T-helper 9 cell (primary cell): ENCODE measurements around the gene PAN3.
"Not testable (repeated sequence)": the region's sequence is repeated elsewhere in the genome, so short reads cannot be mapped to it uniquely, and the experiment has no call there.

Experiments
- DNase-seq: peaks from one replicate; pipeline ENCODE4 v3.0.0-alpha.2; 2020

The PAN3 gene

DNA sequence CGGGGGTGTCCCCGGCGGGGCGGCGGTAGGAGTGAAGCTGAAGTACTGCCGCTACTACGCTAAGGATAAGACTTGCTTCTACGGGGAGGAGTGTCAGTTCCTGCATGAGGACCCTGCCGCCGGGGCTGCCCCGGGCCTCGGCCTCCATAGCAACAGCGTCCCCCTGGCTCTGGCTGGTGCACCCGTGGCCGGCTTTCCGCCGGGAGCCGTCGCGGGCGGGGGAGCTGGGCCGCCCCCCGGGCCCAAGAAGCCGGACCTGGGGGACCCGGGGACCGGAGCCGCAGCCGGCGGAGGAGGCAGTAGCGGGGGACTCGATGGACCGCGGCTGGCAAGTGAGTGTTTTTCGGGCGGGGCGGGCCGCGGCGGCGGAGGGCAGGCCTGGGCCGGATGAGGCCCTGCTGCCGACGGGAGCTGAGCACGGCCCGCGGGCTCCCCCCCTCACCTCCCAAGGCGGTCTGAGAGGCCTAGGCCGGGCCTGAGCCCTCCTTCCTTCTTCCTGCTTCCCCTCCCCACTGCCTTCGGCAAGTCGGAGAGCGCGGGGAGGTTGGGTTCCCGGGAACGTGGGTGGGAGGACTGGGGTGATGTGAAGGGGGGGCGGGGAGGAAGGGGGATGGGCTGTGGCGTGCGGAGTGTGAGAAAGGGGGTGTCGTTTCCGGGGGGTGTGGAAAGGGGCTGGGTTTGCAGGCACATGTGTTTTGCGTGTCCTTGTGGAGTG lies 568 bp downstream of the PAN3 start:
- peak; percentile 83 for DNase-seq

DNA sequence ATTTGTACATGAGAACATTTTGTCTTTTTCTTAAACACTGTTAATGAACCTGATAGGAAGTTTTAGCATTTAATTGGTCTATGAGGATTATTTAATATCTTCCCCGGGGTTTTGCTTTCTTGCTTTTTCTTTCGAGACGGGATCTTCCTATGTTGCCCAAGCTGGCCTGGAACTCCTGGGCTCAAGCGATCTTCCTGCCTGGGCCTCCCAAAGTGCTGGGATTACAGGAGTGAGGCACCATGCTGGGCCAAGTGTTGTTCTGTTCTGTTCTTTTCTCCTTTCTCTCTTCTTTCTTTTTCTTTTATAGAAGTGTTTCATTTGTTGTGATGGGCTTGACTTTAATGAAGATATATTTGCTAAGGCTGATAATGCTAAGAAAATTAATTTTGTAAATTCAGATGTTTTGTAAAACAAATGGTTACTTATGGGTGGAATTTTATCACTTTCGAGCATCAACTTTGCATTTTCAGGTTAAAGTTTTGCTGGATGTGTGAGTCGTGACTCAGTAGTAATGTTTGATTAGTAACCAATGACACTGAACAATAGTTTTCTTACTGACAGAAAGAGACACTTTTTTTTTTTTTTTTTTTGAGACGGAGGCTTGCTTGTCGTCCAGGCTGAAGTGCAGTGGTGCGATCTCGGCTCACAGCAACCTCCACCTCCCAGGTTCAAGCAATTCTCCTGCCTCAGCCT lies 2.2 kb downstream of the PAN3 start:
- DNase-seq = no peak

DNA sequence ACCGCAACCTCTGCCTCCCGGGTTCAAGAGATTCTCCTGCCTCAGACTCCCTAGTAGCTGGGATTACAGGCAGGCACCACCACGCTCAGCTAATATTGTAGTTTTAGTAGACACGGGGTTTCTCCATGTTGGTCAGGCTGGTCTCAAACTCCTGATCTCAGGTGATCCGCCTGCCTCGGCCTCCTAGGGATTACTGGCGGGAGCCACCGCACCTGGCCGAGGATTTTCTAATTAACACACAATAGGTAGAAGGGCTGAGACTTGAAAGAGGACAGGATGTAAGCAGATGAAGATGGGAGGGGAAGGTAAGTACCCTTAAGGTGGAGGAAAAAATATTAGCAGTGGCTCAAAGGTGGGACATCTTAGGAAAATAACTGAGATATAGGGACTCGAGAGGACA lies 3.2 kb downstream of the PAN3 start:
- DNase-seq = not testable (repeated sequence)

DNA sequence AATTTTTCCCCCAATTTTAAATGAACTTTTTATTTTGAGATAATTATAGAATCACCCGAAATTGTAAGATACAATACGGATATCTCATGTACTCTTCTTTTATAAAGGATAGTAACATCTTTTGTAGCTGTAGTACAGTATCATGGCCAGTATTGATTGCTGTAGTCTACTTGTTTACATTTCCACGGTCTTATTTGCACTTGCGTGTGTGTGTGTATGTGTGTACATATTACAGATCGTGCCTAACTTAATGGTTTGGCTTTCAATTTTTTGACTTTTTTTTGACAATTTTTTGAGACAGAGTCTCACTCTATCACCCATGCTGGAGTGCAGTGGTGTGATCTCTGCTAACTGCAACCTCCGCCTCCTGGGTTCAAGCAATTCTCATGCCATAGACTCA lies 6.7 kb downstream of the PAN3 start:
- DNase-seq = no peak

DNA sequence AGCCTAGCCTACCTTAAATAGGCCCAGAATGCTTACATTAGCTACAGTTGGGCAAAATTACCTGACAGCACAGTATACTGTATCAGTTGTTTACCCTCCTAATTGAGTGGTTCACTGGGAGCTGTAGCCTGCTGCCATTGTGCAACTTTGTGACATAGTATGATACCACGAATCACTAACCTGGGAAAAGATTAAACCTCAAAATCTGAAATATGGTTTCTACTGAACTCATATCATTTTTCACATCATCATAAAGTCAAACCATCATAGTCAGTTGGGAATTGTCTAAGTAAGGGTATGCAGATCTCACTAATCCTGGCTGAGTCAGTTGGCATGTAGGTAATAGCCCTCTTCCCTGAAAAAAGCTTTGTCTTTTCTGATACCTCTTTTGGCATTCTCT lies 9.2 kb downstream of the PAN3 start:
- no peak for DNase-seq

DNA sequence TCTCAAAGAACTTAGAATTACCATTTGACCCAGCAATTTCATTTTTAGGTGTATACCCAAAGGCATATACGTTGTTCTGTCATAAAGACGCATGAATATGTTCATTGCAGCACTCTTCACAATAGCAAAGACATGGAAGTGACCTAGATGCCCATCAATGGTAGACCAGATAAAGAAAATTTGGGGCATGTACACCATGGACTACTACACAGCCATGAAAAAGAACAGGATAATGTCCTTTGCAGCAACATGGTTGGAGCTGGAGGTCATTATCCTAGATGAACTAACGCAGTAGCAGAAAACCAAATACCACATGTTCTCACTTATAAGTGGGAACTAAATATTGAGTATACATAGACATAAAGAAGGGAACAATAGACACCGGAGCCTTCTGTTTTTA lies 20.7 kb downstream of the PAN3 start:
- DNase-seq = no peak

DNA sequence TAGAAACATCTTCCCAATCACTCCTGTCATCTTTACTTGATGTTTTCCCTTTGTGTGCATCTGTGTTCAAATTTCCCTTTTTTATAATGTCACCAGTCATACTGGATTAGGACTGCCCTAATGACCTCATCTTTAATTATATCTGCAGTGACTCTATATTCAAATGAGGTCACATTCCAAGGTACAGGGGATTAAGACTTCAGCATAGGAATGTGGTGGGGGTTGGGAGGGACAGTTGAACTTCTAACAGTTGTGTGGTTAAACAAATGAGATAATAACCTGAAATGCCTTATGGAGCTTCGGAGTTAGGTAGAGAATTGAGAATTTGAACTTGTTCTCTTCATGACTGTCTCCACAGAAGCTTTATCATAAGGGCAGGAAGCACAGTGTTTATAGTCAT lies 23.0 kb downstream of the PAN3 start:
- DNase-seq = no peak

DNA sequence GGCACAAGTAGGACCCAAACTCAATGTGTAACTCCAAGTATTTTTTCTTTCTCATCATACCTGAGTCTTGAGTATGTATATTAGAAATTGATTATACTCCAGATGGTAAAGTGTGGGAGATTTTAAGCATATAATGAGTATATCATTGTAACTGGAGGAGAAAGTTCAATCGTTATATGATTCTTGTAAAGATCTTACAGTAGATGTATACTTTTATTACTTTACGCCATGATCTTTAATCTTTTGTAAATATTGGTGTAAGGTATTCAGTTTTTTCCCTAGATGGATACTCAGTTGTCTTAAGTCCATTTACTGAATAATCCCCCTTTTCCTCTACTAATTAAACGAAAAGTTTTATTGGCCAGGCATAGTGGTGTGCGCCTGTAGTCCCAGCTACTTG lies 25.2 kb downstream of the PAN3 start:
- DNase-seq = no peak

DNA sequence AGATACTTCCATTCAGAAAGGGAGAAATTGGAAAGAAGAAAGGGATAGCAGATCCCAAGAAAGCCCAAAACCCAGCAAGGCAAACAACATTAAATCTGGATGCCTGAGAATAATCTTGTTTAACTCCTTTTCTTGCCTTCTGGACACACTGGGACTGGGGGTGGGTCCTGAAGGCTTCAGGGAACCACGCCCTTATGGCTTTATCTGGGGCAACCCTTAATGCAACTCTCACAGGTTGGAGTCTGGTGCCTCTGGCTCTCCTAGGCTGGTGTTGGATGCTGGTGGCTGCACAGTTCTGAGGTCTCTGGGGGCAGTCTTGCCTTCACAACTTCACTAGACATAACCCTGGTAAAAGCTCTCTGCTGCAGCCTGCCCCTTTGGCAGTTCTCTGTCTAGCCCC lies 27.9 kb downstream of the PAN3 start:
- no peak for DNase-seq

DNA sequence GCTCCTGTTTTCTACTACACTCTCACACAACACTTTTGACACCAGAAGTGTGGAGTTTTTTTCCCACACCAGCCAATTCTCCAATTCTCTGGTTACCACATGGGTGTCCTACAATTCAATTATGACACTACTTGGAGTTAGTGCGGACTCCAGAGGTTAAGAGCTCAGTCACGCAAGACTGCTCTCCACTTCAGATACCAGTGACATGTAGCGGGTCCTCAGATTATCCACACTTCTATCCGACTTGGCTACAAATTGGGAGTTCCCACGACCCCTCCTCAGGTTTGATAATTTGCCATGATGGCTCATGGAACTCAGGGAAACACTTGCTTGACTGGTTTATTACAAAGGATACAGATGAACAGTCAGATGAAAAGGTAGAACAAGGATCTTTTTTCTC lies 32.9 kb downstream of the PAN3 start:
- DNase-seq = no peak

DNA sequence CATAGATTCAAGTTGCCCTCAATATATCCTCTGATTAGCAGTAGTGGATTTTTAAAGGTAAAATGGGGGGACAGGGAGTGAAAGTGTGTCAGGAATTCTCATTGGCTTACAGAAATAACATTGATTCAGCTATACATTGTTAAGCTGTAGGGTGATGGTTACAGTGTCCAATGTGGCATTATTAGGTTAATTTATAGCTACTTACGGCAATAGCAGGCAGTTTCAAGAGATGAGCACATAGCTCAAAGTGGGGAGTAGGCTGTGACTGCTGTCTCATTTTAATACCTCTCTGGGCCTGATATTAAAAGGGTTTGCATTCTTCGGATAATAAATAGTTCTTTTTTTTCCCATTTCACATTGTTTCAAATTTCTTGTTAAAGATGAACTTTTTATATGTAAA lies 34.6 kb downstream of the PAN3 start:
- no peak for DNase-seq

DNA sequence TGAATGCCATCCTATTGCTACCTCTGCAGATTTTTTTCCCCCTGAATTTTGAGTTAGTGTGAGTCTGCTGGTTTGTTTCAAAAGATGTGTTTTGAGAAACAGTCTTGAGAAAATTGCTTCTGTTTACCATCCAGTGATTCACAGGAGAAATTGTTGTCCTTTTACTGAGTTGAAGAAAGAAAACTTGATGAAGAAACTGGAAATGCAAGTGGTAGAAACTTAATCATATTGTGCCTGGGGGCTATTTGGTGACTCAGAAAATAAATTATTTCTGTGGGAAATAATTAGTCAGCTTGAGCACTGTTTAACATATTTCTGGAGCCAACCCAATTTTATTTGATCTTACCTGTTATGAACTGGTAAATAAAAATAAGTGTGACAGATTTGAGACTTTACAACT lies 35.4 kb downstream of the PAN3 start:
- DNase-seq = no peak

DNA sequence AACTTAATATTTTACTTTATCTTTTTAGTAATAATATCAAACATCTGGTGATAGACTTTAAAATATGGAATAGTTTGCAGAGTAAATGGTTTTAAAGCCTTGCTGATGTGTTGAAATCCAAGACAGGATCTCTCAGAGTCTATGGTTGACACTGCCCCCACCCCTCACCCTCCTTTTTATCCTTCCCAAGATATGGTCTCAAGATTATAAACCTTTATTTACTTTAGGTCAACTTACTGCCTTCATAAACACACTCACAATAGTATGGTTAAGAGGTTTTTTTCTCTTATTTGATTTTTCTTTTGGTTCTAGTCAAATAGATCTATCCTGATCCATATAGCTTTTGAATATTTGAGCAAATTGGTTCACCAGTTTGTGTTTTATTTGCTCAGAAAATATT lies 39.0 kb downstream of the PAN3 start:
- no peak for DNase-seq

DNA sequence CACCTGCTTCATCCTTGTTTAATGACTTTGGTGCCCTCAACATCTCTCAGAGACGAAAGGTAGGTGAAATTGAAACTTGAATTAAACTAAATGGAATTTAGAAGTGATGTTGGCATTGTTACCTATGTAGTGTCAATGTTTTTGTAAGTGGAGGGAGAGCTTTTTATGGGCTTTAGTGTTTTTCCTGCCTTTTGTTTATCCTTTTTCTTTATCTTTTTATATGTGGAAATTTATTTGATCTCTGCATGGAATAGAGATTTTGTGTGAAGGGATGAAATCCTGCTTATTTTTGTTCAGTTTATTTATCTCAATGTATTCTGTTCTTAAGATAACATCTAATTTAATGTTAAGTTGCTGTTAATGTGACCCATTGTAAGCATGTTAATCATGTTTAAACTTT lies 39.5 kb downstream of the PAN3 start:
- DNase-seq = no peak

DNA sequence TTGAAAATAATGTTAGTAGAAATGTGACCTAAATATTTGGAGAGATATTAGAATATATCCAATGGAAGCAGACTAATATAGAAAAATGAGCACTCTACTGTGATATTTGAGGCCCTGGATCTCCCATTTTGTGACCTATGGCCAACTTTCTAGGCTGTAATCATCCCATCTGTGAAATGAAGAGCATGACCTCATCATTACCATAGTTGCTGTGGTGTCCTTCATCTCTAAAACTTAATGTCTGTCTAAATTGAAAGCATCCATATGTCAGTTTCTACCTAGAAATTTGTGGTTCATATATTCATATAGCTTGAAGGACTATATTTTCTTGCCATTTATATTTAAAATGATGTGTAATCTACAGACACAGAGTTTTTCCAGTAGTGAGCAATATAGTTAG lies 41.6 kb downstream of the PAN3 start:
- no peak for DNase-seq

DNA sequence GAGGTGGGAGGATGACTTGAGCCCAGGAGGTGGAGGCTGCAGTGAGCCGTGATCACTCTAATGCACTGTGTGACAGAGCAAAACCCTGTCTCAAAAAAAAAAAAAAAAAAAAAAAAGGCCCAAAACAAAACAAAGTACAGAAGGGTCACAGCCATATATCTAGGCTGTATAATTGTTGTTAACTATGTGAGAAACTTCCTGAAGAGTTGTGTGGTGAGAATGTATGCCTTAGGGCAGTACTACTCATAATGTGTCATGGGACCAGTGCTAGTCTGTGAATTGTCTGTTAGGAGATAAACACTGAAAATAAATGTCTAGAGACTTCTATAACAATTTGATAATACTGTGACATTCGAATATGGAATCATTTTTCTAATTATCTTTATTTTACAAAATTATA lies 43.1 kb downstream of the PAN3 start:
- DNase-seq = no peak

DNA sequence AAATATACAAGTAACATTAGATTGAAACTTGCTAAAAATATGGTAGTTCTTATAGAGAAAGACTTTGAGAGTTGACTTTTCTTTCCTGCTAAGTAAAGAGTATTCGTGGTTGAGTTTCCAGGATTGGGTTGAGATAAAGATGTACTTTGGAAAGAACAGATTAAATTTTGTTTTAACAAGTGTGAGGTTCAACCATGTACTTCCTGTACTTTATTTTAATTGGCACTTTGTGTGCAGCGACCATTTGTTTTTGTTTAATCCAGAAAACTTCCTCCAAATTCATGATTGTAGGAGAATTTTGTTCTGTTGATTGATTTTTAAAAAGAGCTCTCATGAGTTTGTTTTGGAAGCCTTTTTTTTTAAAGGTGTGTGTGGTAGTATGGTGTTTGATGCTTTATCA lies 46.9 kb downstream of the PAN3 start:
- DNase-seq = no peak

DNA sequence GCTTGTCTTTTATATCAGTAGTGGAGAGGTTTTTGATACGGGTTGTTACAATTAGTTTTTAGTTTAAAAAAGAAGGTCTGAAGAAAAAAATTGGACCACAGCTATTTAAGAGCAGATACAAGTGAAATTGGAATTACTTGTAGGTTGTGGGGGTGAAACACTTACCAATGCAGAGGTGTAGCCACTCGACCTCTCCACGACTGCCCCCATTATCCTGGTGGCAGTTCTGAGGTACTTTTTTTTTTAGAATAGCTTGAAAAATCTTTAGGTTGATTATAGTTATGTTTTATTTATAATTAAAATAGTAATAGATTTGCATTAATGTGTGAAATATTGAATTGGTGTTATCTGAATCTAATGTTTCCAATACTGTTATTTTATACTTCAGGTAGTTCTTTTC lies 60.7 kb downstream of the PAN3 start:
- no peak for DNase-seq

DNA sequence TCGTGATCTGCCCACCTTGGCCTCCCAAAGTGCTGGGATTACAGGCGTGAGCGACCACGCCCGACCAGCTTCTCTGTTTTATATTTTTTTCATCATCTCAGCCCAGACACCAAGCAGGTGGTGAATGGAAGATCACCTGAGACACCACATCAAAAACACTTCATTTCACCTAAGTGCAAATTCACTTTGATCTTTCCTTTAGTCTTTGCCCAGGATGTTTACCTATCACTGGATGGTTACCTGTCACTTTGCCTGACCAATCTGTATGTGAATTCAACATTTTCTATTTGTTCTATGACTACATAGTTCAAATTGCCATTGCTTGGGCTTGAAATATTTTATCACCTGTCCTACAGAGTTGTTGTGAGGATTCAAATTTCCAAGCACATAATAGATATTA lies 65.7 kb downstream of the PAN3 start:
- DNase-seq = no peak

DNA sequence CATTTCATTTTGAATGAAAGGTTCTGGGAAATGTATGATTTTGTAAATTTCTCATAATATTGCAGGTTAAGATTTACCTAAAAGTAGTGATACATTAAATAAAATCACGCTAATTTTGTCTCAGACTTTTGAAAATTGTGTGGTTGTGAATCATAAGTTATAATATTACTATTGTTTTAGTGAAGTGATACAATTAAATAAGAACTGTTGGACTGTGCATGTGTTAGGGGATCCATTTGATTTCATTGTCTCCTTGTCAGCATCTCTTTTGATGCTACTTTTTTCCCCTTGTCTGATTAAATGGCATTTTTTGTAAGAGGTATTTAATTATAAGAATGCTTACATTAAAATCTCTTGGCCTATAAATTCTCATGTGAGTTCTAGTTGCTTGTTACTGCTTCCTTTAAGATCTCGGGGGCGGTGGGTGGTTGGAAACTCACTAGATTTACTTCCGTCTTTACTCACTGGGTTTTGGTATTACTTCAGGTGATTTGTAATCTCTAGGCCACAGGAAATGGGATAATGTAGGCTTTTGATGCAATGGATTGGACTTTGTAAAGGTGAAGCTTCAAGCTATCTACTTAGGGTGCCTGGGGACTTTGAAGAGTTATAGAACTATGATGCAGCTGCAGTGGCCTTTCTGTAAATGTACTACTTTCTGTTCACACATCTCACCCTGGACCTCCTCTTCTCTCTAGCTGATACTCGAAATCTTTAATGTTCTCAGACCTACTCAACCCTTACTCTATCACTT lies 66.5 kb downstream of the PAN3 start:
- DNase-seq = no peak

DNA sequence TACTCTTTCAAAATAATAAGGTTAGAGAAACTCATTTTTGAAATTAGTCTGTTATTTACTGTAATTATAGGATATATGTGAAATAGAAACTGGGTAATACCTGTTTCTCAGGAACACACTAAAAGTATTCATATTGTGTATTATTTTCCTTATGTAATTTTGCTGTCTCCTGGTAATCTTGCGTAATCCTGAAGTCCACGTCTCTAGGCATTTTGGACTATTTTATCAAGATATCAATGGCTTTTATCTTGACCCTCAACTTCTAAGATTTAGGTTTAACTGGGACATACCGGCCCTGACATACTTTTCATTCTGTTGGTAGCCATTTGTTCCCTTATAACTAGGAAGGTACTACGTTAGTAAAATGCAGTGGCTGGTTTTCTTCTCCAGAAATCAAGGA lies 80.3 kb downstream of the PAN3 start:
- no peak for DNase-seq

DNA sequence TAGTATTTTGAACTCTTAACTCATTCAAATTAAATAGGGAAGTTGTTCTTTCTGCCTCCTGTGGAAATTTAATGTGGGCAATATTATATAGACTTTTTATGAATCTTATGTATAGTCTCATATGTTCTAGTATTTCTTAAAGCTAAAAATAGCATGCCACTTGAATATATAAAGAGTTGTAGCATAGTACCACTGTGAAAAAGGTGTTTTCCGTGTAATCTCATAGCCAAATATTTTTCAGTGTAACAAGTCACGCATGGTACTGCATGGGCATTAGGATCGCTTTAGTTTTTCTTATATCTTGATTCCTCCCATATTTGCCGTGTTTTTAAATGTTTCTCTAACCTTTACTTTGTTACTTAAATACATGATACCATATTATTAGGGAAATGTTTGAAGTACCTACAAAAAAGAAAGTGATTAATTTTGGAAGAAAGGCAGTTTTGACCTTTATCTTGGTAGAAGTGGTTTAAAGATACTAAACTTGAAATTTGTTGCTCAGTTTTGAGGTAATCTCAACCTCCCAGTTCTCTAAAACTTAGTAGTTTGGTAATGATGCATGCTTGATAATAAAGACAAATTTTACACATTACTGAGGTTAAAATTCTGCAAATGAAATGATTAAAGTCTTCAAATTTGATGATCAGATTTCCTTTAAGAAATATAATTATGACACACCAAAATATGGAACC lies 81.2 kb downstream of the PAN3 start:
- no peak for DNase-seq

DNA sequence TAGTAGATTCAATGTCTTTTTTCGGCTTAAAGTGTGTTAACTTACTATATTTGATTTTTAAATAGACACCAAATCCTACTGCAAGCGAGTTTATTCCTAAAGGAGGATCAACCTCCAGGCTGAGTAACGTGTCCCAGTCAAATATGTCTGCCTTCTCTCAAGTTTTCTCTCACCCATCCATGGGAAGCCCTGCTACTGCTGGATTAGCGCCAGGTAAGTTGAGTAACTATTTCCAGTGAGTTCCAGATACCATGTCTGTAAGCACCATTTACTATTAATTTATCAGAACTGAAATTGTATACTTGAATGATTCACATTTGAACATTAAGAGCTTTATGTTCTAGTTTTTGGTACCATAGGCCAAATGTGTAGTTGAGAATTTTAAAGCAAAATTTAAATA lies 81.8 kb downstream of the PAN3 start:
- DNase-seq = no peak
